SK-N-SH treated with all-trans-retinoic acid at 6 μM for 48 hours (cell line): ENCODE measurements around the gene RXFP4.

ENCODE experiments used
- TOX ChIP-seq: fragments of 250-450 bp; sonication (Bioruptor Pico); IDR thresholded peaks from 2 replicates; pipeline ENCODE4 v1.8.0; 2021; ENCODE audit warnings: mild to moderate bottlenecking, moderate library complexity, borderline replicate concordance
- ZFP30 ChIP-seq: fragments of 450-650 bp; formaldehyde crosslinking; IDR thresholded peaks from 2 replicates; pipeline ENCODE4 v1.5.0; 2022; ENCODE audit warnings: mild to moderate bottlenecking, moderate library complexity
- TF ChIP-seq, protein P1 (sequence below): fragments of 250-450 bp; sonication (Bioruptor Pico); IDR thresholded peaks from 2 replicates; pipeline ENCODE4 v1.8.0; 2021; ENCODE audit warnings: low read depth, mild to moderate bottlenecking, moderate library complexity, borderline replicate concordance
- TF ChIP-seq, protein P2 (sequence below): fragments of 250-450 bp; sonication (Bioruptor Pico); IDR thresholded peaks from 2 replicates; pipeline ENCODE4 v1.8.0; 2020; ENCODE audit warnings: mild to moderate bottlenecking, moderate library complexity, borderline replicate concordance
- TF ChIP-seq, protein P3 (sequence below): fragments of 250-450 bp; sonication (Bioruptor Pico); IDR thresholded peaks from 2 replicates; pipeline ENCODE4 v1.5.1; 2020; ENCODE audit warnings: low read depth, mild to moderate bottlenecking, moderate library complexity

DNA sequence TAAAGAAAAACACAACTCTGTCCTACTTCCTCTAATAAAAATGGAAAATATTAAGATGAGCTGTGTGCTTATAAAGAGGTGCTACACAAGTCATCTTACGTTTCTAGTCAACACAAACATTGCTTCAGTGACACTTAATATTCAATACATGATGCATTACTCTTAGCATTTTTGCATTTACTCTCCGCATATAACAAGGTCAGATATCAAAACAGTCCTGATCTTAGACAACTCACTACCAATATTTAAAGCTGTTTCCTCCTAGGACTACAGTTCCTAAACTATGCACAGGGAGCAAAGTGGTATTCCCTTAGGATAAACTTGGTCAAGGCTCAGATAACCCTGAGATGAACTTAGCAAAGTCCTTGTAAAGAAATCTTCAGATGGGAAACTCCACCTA, 42.5 kb upstream of the RXFP4 start:
- TF ChIP-seq, protein P1, sequence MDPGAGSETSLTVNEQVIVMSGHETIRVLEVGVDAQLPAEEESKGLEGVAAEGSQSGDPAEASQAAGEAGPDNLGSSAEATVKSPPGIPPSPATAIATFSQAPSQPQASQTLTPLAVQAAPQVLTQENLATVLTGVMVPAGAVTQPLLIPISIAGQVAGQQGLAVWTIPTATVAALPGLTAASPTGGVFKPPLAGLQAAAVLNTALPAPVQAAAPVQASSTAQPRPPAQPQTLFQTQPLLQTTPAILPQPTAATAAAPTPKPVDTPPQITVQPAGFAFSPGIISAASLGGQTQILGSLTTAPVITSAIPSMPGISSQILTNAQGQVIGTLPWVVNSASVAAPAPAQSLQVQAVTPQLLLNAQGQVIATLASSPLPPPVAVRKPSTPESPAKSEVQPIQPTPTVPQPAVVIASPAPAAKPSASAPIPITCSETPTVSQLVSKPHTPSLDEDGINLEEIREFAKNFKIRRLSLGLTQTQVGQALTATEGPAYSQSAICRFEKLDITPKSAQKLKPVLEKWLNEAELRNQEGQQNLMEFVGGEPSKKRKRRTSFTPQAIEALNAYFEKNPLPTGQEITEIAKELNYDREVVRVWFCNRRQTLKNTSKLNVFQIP (CRISPR knock-in tag) = no peak
- no peak for TF ChIP-seq ZFP30
- no peak for TF ChIP-seq TOX (CRISPR knock-in tag)
- TF ChIP-seq, protein P2, sequence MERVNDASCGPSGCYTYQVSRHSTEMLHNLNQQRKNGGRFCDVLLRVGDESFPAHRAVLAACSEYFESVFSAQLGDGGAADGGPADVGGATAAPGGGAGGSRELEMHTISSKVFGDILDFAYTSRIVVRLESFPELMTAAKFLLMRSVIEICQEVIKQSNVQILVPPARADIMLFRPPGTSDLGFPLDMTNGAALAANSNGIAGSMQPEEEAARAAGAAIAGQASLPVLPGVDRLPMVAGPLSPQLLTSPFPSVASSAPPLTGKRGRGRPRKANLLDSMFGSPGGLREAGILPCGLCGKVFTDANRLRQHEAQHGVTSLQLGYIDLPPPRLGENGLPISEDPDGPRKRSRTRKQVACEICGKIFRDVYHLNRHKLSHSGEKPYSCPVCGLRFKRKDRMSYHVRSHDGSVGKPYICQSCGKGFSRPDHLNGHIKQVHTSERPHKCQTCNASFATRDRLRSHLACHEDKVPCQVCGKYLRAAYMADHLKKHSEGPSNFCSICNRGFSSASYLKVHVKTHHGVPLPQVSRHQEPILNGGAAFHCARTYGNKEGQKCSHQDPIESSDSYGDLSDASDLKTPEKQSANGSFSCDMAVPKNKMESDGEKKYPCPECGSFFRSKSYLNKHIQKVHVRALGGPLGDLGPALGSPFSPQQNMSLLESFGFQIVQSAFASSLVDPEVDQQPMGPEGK (CRISPR knock-in tag) = no peak
- TF ChIP-seq, protein P3, sequence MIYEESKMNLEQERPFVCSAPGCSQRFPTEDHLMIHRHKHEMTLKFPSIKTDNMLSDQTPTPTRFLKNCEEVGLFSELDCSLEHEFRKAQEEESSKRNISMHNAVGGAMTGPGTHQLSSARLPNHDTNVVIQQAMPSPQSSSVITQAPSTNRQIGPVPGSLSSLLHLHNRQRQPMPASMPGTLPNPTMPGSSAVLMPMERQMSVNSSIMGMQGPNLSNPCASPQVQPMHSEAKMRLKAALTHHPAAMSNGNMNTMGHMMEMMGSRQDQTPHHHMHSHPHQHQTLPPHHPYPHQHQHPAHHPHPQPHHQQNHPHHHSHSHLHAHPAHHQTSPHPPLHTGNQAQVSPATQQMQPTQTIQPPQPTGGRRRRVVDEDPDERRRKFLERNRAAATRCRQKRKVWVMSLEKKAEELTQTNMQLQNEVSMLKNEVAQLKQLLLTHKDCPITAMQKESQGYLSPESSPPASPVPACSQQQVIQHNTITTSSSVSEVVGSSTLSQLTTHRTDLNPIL (CRISPR knock-in tag) = no peak
